Measurements from ENCODE around the gene FBRS.
"Not testable (repeated sequence)": the region's sequence is repeated elsewhere in the genome, so short reads cannot be mapped to it uniquely, and the experiment has no call there.

FBRS gene

GRCh38 chr16:30664616-30665109 is 6.4 kb downstream of the FBRS start:
- DNase-seq (ENCODE audit: low read depth in 2 of 2), result no peak

- DNase-seq (ENCODE audit: low read depth in 2 of 2), result no peak
These were observed 7.1 kb downstream of the FBRS start for GRCh38 chr16:30665155-30665829.

- DNase-seq (ENCODE audit: low read depth in 2 of 2), result no peak
These were observed 7.6 kb downstream of the FBRS start for GRCh38 chr16:30665830-30666190.

GRCh38 chr16:30666681-30667080 is 8.4 kb downstream of the FBRS start:
- DNase-seq (ENCODE audit: low read depth in 2 of 2), result no peak

GRCh38 chr16:30667361-30667905 is 9.2 kb downstream of the FBRS start:
- no peak for DNase-seq (ENCODE audit: low read depth in 2 of 2)

GRCh38 chr16:30668393-30668792 is 10.2 kb downstream of the FBRS start:
- no peak for DNase-seq (ENCODE audit: low read depth in 2 of 2)

- DNase-seq (ENCODE audit: low read depth in 2 of 2), result no peak
These were observed 11.0 kb downstream of the FBRS start for GRCh38 chr16:30669026-30669902.

- no peak for DNase-seq (ENCODE audit: low read depth in 2 of 2)
These were observed 11.9 kb downstream of the FBRS start for GRCh38 chr16:30669903-30670824.

GRCh38 chr16:30675143-30675542 is 16.9 kb downstream of the FBRS start:
- DNase-seq (ENCODE audit: low read depth in 2 of 2), result no peak

DNA sequence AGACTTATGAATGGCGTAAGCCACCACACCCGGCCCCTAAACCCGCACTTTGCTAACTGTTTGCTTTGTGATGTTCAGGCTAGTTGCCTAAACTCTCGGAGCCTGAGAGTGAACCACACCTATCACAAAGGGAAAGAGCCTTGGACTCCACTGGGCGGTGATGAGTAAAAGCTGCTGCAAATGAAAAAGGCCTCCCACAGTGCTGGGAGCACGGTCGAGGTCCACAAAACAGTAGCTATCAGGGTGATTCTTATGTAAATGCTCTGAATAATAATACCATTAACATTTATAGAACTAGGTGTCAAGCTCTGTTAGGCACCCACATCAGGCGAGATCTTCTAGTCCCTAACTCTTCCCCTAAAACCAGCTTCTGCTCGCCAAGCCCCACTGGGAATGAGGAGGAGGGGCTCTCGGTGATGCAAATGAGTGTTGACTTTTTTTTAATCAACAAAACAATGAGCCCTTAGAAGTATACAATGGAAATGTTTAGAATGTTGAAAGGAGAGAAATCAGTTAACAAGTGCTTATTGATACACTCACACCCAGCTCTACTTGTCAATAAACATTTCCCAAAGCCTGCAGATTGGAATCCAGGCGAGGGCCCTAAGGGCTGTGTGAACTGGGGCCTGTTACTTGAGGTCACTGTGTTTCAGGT is 19.8 kb downstream of the FBRS start:
- DNase-seq (ENCODE audit: low read depth in 2 of 2), result no peak

GRCh38 chr16:30678586-30678970 is 20.3 kb downstream of the FBRS start:
- no peak for DNase-seq (ENCODE audit: low read depth in 2 of 2)

DNA sequence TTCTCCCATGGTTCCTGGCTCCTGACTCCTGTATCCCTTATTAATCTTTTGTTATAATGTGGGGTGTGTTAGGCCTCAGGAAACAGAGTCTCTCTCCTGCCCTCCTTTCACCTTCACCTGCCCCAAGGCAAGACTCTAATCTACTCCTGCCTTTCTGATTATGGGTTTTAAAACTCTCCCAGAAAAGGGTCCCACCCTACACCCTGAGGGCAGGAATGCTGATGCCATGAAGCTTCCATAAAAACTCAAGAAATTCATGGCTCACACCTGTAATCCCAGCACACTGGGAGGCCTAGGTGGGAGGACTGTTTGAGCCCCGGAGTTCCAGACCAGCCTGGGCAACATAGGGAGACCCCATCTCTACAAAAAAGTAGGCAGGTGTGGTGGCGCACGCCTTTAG is 22.1 kb downstream of the FBRS start:
- DNase-seq (ENCODE audit: low read depth in 2 of 2), result no peak

DNA sequence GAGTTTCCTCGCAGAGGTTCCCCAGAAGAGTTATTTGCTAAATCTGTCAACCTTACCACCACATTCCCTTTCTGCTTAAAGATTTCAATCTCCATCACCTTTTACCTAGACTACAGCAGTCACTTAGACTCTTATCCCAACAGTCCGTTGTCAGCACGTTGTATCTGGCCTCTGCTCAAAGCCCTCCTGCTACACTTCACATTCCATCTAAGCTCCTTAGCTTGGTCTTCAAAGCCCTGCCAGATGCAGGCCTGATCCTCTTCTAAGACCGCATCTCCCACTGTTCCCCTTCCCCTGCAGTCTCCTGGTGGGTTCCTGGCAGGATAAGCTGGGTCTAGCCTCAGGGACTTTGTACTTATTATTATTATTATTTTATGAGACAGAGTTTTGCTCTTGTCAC is 30.5 kb downstream of the FBRS start:
- no peak for DNase-seq (ENCODE audit: low read depth in 2 of 2)

- DNase-seq (ENCODE audit: low read depth in 2 of 2), result no peak
These were observed 33.7 kb downstream of the FBRS start for GRCh38 chr16:30691907-30692306.

DNA sequence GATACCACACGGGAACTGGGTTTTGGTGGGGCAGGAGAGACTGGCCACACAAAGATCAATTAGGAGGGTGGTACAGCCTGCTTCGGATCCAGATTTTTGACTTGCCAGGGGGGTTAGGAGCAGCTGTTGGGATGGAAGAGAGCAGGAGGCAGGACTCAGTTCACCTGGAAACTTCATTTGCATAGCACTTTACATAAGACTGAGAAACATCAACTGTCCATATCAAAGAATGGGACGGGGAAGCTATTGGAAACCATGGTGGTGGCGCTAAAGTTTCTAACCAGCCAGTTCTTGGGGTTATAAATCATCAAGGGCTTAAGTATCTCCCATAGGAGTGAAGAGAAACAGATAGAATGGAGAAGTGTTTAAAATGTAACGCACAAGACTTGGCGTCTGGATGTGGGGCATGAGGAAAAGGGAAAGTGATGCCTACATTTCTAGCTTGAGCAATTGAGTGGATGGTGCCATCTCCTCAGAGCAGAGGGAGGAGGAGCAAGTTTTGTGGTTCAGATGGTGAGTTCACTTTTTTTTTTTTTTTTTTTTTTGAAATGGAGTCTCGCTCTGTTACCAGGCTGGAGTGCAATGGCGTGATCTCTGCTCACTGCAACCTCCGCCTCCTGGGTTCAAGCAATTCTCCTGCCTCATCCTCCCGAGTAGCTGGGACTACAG is 34.3 kb downstream of the FBRS start:
- DNase-seq (ENCODE audit: low read depth in 2 of 2), result no peak

GRCh38 chr16:30694926-30695693 is 36.9 kb downstream of the FBRS start:
- no peak for DNase-seq (ENCODE audit: low read depth in 2 of 2)

DNA sequence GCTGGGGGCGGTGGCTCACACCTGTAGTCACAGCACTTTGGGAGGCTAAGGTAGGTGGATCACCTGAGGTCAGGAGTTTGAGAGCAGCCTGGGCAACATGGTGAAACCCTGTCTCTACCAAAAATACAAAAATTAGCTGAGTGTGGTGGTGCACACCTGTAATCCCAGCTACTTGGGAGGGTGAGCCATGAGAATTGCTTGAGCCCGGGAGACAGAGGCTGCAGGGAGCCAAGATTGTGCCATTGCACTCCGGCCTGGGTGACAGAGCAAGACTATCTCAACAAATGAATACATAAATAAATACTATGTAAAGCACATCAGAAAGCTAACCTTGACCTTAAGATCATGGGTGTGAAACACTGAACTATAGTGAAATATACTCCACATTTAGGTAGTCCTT is 38.4 kb downstream of the FBRS start:
- not testable (repeated sequence) for DNase-seq (ENCODE audit: low read depth in 2 of 2)

- no peak for DNase-seq (ENCODE audit: low read depth in 2 of 2)
These were observed 39.3 kb downstream of the FBRS start for GRCh38 chr16:30697264-30698138.
